HG03103 (cell line): ENCODE results near the gene STK32C.
"Not testable (repeated sequence)": the region's sequence is repeated elsewhere in the genome, so short reads cannot be mapped to it uniquely, and the experiment has no call there.

Experiments used
- ATAC-seq: cut with Tn5 transposase; IDR thresholded peaks from one replicate; pipeline ENCODE4 v1.9.1; 2021; ENCODE audit warnings: low read depth; ENCODE audit not compliant: unreplicated experiment

STK32C gene

GRCh38 chr10:132307823-132308586 lies at the start of gene STK32C:
Gene STK32C, minus strand, starts transcription at chr10:132307950. Its CDS starts 117 bp downstream, at chr10:132307833.
- peak; percentile 81 for ATAC-seq

DNA sequence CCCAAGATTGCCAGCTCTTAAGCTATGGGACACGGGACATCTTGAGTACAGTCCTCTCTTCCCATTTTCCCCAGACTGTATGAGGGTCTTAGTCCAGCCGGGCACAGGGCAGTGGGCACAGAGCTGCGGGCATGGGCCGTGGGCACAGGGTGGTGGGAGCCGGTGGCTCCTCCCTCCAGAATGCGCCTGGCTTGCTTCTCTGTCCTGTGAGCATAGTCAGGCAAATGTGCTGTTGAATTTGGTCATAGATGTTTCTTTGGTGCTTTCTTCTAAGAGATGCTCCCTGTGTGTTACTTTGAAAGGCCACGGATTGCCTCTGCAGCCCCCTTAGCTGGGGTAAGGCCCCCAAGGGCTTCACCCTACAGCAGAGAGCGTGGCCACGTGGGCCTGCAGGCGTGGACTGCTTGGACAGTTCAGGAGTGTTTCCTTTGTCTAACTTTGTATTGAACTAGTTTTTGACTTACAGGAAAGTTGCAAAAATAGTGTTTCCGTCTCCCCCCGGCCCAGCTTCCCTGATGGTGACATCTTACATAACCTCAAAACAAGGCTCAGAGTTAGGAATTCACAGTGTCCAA lies 49.0 kb upstream of the STK32C start:
- no peak for ATAC-seq

GRCh38 chr10:132355754-132356153 lies 48.0 kb upstream of the STK32C start:
- ATAC-seq, result no peak

DNA sequence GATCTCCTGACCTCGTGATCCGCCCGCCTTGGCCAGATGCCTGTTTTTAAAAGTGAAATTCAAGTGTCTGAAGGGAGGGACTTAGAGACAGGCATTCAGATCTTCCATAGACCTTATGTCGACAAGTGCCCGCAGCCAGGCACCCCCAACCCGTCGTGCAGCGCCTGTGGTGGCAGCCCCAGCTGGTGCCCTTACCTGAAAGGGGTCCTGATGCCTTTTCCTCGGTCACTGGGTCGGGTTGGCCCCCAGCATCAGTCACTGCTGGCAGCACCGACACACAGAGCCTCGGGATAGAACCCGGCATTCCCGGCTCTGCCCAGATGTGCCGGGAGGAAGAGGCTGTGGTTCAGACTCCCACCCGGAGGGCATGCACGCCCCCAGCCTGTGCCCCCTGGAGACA lies 47.5 kb upstream of the STK32C start:
- ATAC-seq, result no peak

DNA sequence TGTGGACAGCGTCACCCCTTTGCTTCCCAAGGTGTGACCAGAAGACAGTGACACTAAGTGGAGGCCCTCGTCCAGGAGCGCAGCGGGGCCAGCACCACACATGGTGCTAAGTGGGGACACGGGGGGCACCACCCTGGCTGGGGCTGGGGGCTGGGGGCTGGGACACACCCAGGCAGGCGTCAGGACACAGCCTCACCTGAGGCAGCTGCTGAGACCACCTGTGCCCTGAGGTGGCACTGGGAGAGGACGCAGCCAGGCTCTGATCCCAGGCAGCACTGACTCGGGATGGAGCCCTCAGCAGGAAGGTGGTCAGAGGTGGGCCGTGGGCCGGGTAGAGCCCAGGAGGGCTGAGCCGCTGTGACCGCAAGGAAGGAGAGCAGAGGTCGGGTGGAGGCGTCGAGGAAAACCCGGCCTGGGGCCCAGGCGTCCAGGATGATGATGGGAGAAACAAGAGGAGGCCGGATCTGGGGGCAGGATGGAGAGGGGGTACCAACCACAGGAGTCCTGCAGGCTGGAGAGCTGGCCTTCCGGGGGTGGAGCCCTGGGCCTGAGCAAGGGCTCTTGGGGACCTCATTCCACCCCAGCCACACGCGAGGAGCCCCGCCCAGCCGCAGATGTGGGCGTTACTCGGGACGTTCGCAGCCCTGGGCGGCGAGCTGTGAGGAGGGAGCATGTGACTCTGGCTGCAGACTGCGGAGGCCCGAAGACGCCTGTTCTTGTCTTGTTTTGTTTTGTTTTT lies 46.8 kb upstream of the STK32C start:
- ATAC-seq, result no peak

GRCh38 chr10:132353456-132354355 lies 46.0 kb upstream of the STK32C start:
- ATAC-seq, result no peak

GRCh38 chr10:132352462-132353308 lies 44.9 kb upstream of the STK32C start:
- not testable (repeated sequence) for ATAC-seq

- ATAC-seq, result no peak
Measured at GRCh38 chr10:132351611-132352010, 43.9 kb upstream of the STK32C start.

GRCh38 chr10:132350946-132351345 lies 43.2 kb upstream of the STK32C start:
- ATAC-seq, result no peak

GRCh38 chr10:132350391-132350790 lies 42.6 kb upstream of the STK32C start:
- ATAC-seq, result no peak

DNA sequence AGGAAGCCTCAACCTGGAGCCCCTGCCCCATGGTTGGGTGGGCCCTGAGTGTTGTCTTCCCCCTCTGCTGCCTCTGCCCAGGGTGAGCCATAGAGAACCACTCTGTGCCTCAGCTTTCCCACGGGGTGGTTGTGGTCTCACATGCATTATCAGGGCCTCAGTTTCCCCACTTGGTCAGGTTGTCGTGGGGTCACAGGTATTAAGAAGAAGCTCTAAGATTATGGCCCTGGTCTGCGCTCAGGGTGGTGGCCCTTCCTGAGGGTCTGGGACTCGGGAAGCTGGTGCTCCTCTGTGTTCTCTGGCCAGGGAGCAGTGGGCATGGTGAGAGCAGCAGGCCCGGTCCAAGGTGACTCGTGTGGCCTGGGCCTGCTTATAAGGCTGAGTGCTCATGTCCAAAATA lies 42.0 kb upstream of the STK32C start:
- no peak for ATAC-seq

GRCh38 chr10:132347931-132348267 lies 40.1 kb upstream of the STK32C start:
- no peak for ATAC-seq

DNA sequence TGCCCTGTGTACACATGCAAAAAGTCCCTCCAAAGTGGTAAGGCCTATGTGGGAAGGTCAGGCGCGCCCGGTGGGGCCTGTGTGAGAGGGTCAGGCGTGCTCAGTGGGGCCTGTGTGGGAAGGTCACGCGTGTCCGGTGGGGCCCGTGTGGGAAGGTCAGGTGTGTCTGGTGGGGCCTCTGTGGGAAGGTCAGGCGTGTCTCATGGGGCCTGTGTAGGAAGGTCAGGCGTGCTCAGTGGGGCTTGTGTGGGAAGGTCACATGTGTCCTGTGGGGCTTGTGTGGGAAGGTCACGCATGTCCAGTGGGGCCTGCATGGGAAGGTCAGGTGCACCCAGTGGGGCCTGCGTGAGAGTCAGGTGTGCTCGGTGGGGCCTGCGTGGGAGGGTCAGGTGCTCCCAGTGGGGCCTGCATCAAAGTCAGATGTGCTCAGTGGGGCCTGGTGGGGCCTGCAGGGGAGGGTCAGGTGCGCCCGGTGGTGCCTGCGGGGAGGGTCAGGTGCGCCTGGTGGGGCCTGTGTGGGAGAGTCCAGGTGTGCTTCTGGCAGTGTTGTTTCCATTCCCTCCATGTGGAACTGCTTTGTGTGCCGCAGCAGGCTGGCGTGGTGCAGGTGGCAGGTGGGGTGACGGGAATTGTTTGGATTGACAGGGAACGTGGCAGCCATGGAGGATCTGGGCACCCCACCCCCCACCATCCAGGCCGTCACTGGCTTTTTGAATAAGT lies 39.6 kb upstream of the STK32C start:
- no peak for ATAC-seq

GRCh38 chr10:132346806-132347205 lies 39.1 kb upstream of the STK32C start:
- no peak for ATAC-seq

DNA sequence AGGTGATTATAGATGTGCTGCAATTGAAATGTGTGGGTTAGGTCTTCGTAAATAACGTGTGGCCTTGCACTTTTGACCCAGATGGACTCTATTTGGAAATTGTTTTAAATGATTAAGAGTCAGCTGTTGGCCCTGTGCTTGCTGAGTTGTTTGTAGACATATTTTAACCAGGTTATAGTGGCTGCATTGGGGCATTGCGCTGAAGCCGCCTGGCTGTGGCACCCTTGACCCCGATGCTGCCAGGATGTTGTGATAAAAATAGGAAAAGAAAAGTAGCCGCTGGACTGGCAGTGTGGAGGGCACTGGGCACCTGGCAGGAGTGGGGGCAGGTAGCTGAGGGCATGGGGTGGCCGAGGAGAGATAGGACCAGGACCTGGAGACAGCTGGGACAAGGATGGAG lies 37.6 kb upstream of the STK32C start:
- no peak for ATAC-seq

DNA sequence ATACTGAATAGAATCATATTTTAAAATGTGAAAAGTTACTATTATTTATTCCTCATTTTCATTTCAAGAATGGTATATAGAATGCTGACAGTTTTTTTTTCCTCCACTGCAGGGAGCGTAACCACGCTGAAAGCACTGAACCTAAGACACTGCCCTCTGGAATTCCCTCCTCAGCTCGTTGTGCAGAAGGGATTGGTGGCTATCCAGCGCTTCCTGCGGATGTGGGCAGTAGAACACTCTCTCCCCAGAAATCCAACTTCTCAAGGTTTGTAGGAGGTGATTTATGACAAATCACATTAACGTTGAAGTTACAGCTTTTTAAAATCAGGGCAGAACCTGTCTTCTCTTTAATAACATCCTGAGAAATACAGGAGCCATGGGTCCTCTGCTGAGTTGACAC lies 36.6 kb upstream of the STK32C start:
- ATAC-seq, result no peak

DNA sequence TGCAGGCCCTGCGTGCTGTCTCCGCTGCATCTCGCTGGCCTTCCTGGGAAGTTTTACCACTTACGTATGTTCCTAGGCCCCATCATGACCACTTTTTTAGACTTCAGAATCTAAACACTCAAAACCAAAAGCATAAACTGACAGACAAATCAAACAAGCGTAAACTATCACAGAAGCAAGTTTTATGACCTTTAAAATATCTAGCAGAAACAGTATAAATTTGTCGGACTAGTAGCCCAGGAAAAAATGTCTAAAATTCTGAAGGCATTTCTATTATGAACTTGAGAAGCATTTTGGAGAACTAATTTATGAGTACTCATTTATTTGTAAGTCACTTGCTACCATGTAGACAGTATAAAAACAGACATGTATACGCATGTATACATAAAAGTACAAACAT lies 34.8 kb upstream of the STK32C start:
- no peak for ATAC-seq

DNA sequence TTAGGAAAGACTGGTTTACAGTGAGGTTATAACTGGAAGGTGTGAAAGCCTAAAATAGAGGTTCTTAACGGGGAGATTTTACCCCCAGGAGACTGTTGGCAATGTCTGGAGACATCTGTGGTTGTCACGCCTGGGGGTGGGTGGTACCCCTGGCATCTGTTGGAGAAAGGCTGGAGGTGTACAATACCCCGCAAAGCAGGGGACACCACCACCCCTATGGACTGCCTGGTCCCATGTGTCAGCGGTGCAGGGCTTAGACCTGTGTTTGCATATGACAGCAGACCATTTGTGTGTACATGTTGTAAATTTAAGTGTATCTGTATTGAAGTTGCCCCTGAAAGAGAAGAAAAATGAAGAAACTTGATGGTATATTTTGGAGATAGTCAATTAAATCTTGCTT lies 34.0 kb upstream of the STK32C start:
- no peak for ATAC-seq

GRCh38 chr10:132341017-132341416 lies 33.3 kb upstream of the STK32C start:
- no peak for ATAC-seq
